SK-N-SH (cell line): ENCODE measurements around the gene EIF4E1B. TPM values are rescaled to one million over a fixed set of nuclear protein-coding genes. Genes with fewer than 3 reads are reported as not detected.

Source experiments
- CTCF ChIA-PET: fragments of 300-600, 350-600 bp; formaldehyde crosslinking; extraction: SDS; loops from one replicate; lab custom pipeline; 2021; lab: Yijun Ruan, JAX
- POLR2A ChIA-PET: fragments of 350-600 bp; sonication (Branson Sonifier 250); formaldehyde crosslinking; extraction: SDS; loops from one replicate; lab custom pipeline; 2020; ENCODE audit warnings: antibody characterized with exemption, inconsistent platforms; lab: Yijun Ruan, JAX
- DNase-seq: peaks from one replicate; pipeline ENCODE4 v3.0.0; 2012
- H2AFZ ChIP-seq: fragments of 200-600 bp; sonication (generic); 2 replicates; pipeline ENCODE4 v1.8.1; 2016; ENCODE audit warnings: antibody characterized with exemption, mild to moderate bottlenecking, low read depth
- H3F3A ChIP-seq: fragments of 200-600 bp; sonication (generic); replicated peaks from 2 replicates; pipeline ENCODE3; 2016; ENCODE audit warnings: antibody characterized with exemption, mild to moderate bottlenecking; ENCODE audit not compliant: insufficient read depth
- H3K27ac ChIP-seq, 2 experiments: fragments of 200-500 bp in 1 of 2; fragments of 200-600 bp in 1 of 2; sonication (Bioruptor generic) in 1 of 2; sonication (generic), shearing (Covaris generic) in 1 of 2; 2 replicates each; pipeline versions ENCODE4 v1.5.1 to v1.6.1; 2014 to 2016; ENCODE audit warnings: low read depth in 2 of 2, inconsistent platforms in 1 of 2, low read length in 1 of 2, mild to moderate bottlenecking in 1 of 2, mixed read lengths in 1 of 2
- H3K27me3 ChIP-seq: fragments of 200-600 bp; sonication (generic), shearing (Covaris generic); 2 replicates; pipeline ENCODE4 v1.6.1; 2016; ENCODE audit warnings: mixed run types; ENCODE audit not compliant: insufficient read depth
- H3K36me3 ChIP-seq, 2 experiments: fragments of 200-500 bp in 1 of 2; fragments of 200-600 bp in 1 of 2; sonication (Bioruptor generic) in 1 of 2; sonication (generic) in 1 of 2; replicated peaks in 1 of 2; 2 replicates each; pipeline versions ENCODE3 to v1.5.1; 2014 to 2016; ENCODE audit warnings: low read length in 1 of 2, mild to moderate bottlenecking in 1 of 2; ENCODE audit not compliant: insufficient read depth in 2 of 2, control insufficient read depth in 1 of 2
- H3K4me1 ChIP-seq, 2 experiments: fragments of 200-500 bp in 1 of 2; fragments of 200-600 bp in 1 of 2; sonication (Bioruptor generic) in 1 of 2; sonication (generic), shearing (Covaris generic) in 1 of 2; 2 replicates each; pipeline versions ENCODE4 v1.5.1 to v1.6.1; 2014 to 2016; ENCODE audit warnings: low read depth in 1 of 2, low read length in 1 of 2, mixed run types in 1 of 2; ENCODE audit not compliant: insufficient read depth in 2 of 2, control insufficient read depth in 1 of 2
- H3K4me2 ChIP-seq: fragments of 200-600 bp; sonication (generic), shearing (Covaris generic); 2 replicates; pipeline ENCODE4 v1.6.1; 2017; ENCODE audit warnings: mixed run types
- H3K4me3 ChIP-seq, 2 experiments: fragments of 200-500 bp in 1 of 2; fragments of 200-600 bp in 1 of 2; sonication (Bioruptor generic) in 1 of 2; sonication (generic), shearing (Covaris generic) in 1 of 2; 2 replicates each; pipeline versions ENCODE4 v1.5.1 to v1.8.1; 2014 to 2016; ENCODE audit warnings: low read depth in 2 of 2, inconsistent platforms in 1 of 2, low read length in 1 of 2, mild to moderate bottlenecking in 1 of 2, mixed read lengths in 1 of 2, moderate library complexity in 1 of 2
- H3K79me2 ChIP-seq: fragments of 200-600 bp; sonication (generic); 2 replicates; pipeline ENCODE4 v1.8.1; 2017; ENCODE audit warnings: mild to moderate bottlenecking; ENCODE audit not compliant: insufficient read depth
- H3K9ac ChIP-seq: fragments of 200-600 bp; sonication (generic); 2 replicates; pipeline ENCODE4 v1.6.1; 2017; ENCODE audit warnings: mixed run types
- H3K9me2 ChIP-seq: fragments of 200-600 bp; sonication (generic); 2 replicates; pipeline ENCODE4 v1.6.1; 2017; ENCODE audit warnings: mixed run types
- H3K9me3 ChIP-seq: fragments of 200-600 bp; sonication (generic); 2 replicates; pipeline ENCODE4 v1.6.1; 2017; ENCODE audit warnings: mixed run types, mild to moderate bottlenecking, moderate library complexity
- H4K20me1 ChIP-seq: fragments of 200-600 bp; sonication (generic); 2 replicates; pipeline ENCODE4 v1.6.1; 2017; ENCODE audit warnings: mild to moderate bottlenecking, mixed run types; ENCODE audit not compliant: insufficient read depth
- CHD2 ChIP-seq: fragments of 150-350 bp; IDR thresholded peaks from 2 replicates; pipeline ENCODE4 v1.6.1; 2018; ENCODE audit warnings: low read length; ENCODE audit not compliant: partially characterized antibody
- FOSL2 ChIP-seq: IDR thresholded peaks from 2 replicates; pipeline ENCODE4 v1.4.0; 2012; ENCODE audit warnings: low read depth, mild to moderate bottlenecking, moderate library complexity, borderline replicate concordance
- FOXJ3 ChIP-seq: sonication (generic); formaldehyde crosslinking; IDR thresholded peaks from 2 replicates; pipeline ENCODE4 v1.5.1; 2020; ENCODE audit warnings: mild to moderate bottlenecking, missing genetic modification reagents
- MXI1 ChIP-seq: IDR thresholded peaks from 2 replicates; pipeline ENCODE4 v1.6.1; 2012; ENCODE audit warnings: mild to moderate bottlenecking, low read depth, low read length, improper control_type of control experiment
- NFIC ChIP-seq: IDR thresholded peaks from 2 replicates; pipeline ENCODE4 v1.4.0; 2012; ENCODE audit warnings: borderline replicate concordance
- POLR2AphosphoS5 ChIP-seq: IDR thresholded peaks from 2 replicates; pipeline ENCODE4 v1.6.1; 2012; ENCODE audit warnings: low read depth, low read length
- RAD21 ChIP-seq: IDR thresholded peaks from 2 replicates; pipeline ENCODE4 v1.6.1; 2012; ENCODE audit warnings: mild to moderate bottlenecking, low read length
- RFX5 ChIP-seq: IDR thresholded peaks from 2 replicates; pipeline ENCODE4 v1.6.1; 2012; ENCODE audit warnings: mild to moderate bottlenecking, improper control_type of control experiment, low read length
- SMC3 ChIP-seq: IDR thresholded peaks from 2 replicates; pipeline ENCODE4 v1.6.1; 2012; ENCODE audit warnings: low read depth, low read length, improper control_type of control experiment
- TEAD4 ChIP-seq: IDR thresholded peaks from 2 replicates; pipeline ENCODE4 v1.4.0; 2012; ENCODE audit warnings: mild to moderate bottlenecking, borderline replicate concordance; ENCODE audit not compliant: insufficient read depth
- YY1 ChIP-seq: IDR thresholded peaks from 2 replicates; pipeline ENCODE4 v1.4.0; 2012; ENCODE audit warnings: low read depth, mild to moderate bottlenecking
- WGBS: methylation state at CpG from one replicate; pipeline ENCODE4 v1.1.6; 2017; ENCODE audit warnings: low lambda C conversion rate; 5-methylcytosine and 5-hydroxymethylcytosine counted together
- polyA plus RNA-seq, 3 experiments: library from polyadenylated mRNA; depleted of rRNA; stranded (reverse); fragments of >200 nt; gene quantifications; 2 replicates each; pipeline ENCODE4 v1.2.3, GENCODE V29; 2012
- TF ChIP-seq, protein P1 (sequence below): fragments of 150-350 bp; IDR thresholded peaks from 2 replicates; pipeline ENCODE4 v1.6.1; 2016; ENCODE audit warnings: mild to moderate bottlenecking, low read depth, low read length
- TF ChIP-seq, protein P2 (sequence below): IDR thresholded peaks from 2 replicates; pipeline ENCODE4 v1.4.0; 2012; ENCODE audit warnings: low read depth
- TF ChIP-seq, protein P3 (sequence below): IDR thresholded peaks from 2 replicates; pipeline ENCODE4 v1.6.1; 2012; ENCODE audit warnings: mild to moderate bottlenecking, low read depth, low read length, moderate library complexity
- TF ChIP-seq, protein P4 (sequence below): fragments of 150-350 bp; IDR thresholded peaks from 2 replicates; pipeline ENCODE4 v1.6.1; 2017; ENCODE audit warnings: antibody characterized with exemption, low read length, low read depth, borderline replicate concordance

EIF4E1B gene
- polyA plus RNA-seq, 1 of the 3 experiments (the other 2 are of a cell fraction), result not detected

DNA sequence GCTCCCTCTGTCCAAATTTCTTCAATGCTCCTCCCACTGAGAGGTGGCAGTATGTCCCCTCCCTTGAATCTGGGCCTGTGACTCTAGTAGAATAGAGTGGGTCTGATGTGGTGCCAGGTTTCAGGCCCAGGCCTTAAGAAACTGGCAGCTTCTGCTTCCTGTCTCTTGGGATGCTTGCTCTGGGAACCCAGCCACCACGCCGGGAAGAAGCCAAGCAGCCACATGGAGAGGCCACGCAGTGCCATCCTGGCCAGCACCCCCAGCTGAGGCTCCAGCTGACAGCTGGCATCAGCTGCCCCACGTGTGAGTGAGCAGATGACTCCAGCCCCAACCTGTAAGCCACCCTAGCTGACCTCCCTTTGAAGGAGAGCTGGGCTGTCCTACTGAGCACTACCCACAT lies 9.5 kb downstream of the EIF4E1B start:
- no peaks in the 10 kb centered on the region for H4K20me1 ChIP-seq
- no peaks in the 10 kb centered on the region for H3K9me3 ChIP-seq
- CTCF ChIA-PET, result interaction anchor here (1.3 to 2.1 kb wide), 4 partner anchors 17 to 21 kb away, joined by 3 to 6 read pairs (median 5); no protein-coding TSS in a partner anchor
- no peaks in the 10 kb centered on the region for H3K9me2 ChIP-seq
- H2AFZ ChIP-seq, result no peak overlapping the region
- 0 out of 2 replicates have a peak, but pooled peaks cover 7% of the 10 kb centered on the region for H3K27me3 ChIP-seq
- TF ChIP-seq, protein P1, sequence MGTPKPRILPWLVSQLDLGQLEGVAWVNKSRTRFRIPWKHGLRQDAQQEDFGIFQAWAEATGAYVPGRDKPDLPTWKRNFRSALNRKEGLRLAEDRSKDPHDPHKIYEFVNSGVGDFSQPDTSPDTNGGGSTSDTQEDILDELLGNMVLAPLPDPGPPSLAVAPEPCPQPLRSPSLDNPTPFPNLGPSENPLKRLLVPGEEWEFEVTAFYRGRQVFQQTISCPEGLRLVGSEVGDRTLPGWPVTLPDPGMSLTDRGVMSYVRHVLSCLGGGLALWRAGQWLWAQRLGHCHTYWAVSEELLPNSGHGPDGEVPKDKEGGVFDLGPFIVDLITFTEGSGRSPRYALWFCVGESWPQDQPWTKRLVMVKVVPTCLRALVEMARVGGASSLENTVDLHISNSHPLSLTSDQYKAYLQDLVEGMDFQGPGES, result no peak
- TF ChIP-seq NFIC (no peak), FOSL2 (no peak), CHD2 (no peak), TEAD4 (no peak), POLR2AphosphoS5 (no peak), RFX5 (no peak), RAD21 (no peak), MXI1 (no peak), FOXJ3 (no peak), SMC3 (no peak), YY1 (no peak)
- TF ChIP-seq, protein P2, sequence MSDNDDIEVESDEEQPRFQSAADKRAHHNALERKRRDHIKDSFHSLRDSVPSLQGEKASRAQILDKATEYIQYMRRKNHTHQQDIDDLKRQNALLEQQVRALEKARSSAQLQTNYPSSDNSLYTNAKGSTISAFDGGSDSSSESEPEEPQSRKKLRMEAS, result no peak
- TF ChIP-seq, protein P3, sequence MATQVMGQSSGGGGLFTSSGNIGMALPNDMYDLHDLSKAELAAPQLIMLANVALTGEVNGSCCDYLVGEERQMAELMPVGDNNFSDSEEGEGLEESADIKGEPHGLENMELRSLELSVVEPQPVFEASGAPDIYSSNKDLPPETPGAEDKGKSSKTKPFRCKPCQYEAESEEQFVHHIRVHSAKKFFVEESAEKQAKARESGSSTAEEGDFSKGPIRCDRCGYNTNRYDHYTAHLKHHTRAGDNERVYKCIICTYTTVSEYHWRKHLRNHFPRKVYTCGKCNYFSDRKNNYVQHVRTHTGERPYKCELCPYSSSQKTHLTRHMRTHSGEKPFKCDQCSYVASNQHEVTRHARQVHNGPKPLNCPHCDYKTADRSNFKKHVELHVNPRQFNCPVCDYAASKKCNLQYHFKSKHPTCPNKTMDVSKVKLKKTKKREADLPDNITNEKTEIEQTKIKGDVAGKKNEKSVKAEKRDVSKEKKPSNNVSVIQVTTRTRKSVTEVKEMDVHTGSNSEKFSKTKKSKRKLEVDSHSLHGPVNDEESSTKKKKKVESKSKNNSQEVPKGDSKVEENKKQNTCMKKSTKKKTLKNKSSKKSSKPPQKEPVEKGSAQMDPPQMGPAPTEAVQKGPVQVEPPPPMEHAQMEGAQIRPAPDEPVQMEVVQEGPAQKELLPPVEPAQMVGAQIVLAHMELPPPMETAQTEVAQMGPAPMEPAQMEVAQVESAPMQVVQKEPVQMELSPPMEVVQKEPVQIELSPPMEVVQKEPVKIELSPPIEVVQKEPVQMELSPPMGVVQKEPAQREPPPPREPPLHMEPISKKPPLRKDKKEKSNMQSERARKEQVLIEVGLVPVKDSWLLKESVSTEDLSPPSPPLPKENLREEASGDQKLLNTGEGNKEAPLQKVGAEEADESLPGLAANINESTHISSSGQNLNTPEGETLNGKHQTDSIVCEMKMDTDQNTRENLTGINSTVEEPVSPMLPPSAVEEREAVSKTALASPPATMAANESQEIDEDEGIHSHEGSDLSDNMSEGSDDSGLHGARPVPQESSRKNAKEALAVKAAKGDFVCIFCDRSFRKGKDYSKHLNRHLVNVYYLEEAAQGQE, result no peak
- TF ChIP-seq, protein P4, sequence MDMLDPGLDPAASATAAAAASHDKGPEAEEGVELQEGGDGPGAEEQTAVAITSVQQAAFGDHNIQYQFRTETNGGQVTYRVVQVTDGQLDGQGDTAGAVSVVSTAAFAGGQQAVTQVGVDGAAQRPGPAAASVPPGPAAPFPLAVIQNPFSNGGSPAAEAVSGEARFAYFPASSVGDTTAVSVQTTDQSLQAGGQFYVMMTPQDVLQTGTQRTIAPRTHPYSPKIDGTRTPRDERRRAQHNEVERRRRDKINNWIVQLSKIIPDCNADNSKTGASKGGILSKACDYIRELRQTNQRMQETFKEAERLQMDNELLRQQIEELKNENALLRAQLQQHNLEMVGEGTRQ, result no peak
- TF ChIP-seq, all 33 proteins: peak for 0
- Histone ChIP-seq H3K9ac (no peak overlapping the region), H3K4me3 (no peak overlapping the region), H3F3A (no peaks in the 10 kb centered on the region), H3K36me3 (no peaks in the 10 kb centered on the region), H3K27ac (no peak overlapping the region), H3K79me2 (no peaks in the 10 kb centered on the region), H3K4me2 (no peak overlapping the region), H3K4me1 (no peaks in the 10 kb centered on the region; a peak in 1 of 4 replicates)
- DNase-seq, result no peak
- 0% methylated on average over 1 of the region's 4 CpGs for WGBS
- POLR2A ChIA-PET, result no interaction called here
